ENCODE measurements around the gene LENG1.
A peak's percentile ranks its signal among the peaks of the same experiment; 100 is the strongest.

The LENG1 gene

DNA sequence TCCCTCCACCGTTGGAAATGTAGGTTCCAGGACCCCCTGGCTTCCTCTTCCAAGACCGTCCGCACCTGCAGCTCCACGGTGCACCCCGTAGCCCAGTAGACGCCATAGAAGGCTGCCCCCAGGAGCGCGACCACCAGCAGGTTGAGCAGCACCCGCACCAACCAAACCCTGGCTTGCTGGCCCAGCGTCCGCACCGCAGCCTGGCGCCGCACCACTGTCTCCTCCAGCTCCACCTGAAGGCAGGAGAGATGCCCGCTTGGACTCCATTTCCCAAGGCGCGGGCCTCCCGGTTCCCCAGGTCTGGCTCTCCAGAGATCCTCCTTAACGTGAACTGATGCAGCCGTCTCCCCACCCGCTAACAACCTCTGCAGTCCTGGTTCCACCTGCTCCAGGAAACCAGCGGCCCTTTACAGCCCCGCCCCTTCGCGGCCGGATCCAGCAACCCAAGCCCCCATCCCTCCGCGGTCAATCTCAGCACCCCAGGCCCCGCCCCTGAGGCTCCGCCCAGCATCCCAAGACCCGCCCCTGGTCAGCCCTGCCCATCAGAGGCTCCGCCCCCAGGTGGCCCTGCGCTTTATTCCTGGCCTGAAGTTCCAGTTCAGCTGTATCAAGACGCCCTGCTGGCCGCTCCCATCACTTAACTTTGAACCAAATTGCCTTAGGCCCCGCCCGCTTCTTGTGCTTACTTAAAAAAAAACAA is 5.0 kb upstream of the LENG1 start:
- DNase-seq (ENCODE audit: low read depth in 2 of 2), result peak in 1 of 2 donors; percentile 14

DNA sequence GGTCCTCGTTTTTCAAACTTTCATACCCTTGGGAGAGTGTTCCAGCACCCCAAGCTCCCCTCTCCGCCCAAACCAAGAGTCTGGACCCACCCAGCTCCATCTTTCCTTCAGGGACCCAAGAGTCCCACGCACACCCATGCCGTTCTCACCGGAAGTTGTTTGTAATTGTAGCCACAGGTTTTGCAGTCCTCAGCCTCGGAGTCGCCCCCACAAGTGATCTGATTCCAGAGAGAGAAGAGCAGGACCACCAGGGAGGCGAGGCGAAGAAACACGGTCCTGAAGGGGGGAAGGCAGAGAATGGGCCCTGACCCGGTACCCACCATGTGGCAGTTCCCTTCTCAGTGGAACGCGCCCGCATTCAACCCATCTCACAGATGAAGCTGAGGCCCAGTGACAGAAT is 3.4 kb upstream of the LENG1 start:
- no peak for DNase-seq (ENCODE audit: low read depth in 2 of 2)

DNA sequence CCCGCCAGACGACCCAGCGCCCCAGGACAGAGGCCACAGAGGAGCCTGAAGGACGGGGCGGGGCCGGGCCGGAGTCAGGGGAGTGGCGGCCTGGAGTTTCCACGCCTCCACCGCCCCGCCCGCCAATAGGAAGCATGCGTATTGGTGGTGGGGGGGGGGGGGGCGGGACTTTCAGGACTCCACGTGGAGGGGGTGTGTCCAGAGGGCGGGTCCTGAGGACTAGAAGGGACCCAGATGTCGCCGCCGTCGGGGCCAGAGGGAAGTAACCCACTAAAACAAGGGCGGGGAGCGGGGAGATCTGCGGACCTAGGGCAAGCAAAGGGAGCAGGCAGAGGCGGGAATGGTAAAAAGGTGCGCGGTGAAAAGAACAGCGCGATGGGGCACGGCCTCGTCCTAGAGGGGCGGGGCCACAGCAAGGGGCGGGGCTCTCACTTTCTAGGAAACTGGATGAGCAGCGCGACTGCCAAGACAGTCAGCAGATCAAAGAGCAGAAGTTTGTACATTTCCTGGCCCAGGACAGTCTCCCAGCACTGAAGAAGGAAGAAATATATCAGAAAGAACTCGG is 2.8 kb upstream of the LENG1 start:
- DNase-seq (ENCODE audit: low read depth in 2 of 2), result peak; percentile 55 to 74

DNA sequence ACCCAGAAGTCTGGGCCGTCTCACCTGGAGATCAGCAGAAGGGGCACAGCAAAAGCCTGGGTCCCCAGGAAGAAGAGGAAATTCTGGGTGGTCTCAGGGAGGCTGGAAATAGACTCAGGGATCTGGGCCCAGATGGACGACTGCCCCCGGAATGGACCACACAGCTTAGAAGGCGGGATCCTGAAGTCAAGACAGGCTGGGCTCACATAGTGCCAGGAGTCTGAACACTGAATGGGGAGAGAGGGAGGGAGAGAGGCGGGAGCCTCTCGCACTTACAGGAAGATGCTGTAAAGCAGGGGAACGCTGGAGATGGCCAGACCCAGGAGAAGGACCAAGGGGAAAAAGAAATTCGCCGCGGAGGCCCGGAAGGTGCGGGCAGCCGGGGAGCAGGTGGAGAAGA is 1.3 kb upstream of the LENG1 start:
- no peak for DNase-seq (ENCODE audit: low read depth in 2 of 2)

DNA sequence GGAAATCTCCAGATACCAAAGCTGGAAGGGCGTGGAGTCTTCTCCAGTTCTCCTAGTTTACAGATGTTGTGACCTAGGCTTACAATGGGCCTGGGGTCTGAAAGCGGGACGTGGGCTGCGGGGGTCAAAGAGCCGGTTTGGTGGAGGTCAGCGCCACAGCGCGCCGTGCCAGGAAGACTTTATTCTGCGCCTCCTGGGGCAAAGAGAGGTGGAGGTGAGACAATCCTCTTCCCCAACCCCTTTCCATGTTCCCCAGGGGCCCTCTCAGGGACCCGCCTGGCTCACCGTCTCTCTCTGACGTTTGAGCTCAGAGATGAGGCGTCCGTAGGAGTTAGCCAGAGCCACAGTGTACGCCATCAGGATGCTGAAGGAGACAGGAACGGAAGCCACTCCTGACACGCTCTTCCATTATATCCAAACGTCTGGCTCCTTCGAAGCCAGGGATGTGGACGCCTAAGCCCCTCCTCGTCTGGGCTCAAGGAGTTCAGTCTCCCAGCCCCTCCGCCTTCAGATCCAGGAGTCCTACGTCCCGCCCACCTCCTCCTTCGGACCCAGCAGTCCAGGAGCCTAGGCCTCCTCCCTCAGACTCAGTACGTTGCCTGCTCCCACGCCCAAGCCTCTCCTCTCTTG is 776 bp upstream of the LENG1 start:
- DNase-seq (ENCODE audit: low read depth in 2 of 2), result no peak

DNA sequence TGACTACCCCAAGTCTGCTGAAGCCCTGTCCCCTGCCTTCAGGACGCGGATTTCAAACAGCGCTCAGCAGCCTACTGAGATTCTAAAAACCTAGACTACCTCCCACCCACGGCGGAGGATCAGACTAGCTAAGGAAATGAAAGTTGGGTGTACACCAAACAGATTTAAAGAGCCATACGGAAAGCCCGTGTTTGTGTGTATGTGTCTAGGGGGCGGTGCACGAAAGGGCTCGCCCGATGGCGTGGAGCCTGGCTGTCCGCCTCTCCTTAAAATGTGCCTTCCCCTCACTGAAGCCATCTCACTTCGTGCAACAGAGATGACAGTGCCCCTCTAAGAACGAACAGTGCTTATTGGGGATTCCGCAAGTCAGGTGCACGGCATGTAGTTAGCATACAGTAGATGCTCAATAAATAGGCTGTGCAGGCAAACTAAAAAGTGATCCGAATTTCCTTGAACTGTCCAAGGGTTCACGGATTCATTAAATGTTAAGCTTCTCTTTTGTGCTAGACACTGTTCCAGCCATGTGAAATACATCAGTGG is 639 bp downstream of the LENG1 start:
- DNase-seq (ENCODE audit: low read depth in 2 of 2), result no peak

DNA sequence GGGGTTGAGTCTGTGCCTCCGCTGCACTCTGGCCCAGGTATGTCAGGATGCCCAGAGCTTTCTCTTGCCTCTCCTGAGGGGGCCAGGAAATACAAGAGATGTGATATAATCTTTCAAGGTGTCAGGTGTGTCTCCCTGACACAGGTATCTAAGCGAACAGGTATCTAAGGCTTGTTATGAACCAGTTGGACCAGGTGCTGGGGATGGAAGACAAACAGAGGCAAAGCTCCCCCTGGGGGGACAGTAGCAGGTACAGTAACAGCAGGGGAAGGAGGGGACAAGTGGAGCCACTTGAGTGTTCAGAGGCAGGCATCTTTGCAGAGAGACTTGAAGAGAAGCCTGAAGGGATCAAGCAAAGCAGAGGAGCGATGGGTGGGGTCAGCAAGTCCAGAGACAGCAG is 2.6 kb downstream of the LENG1 start:
- DNase-seq (ENCODE audit: low read depth in 2 of 2), result no peak

DNA sequence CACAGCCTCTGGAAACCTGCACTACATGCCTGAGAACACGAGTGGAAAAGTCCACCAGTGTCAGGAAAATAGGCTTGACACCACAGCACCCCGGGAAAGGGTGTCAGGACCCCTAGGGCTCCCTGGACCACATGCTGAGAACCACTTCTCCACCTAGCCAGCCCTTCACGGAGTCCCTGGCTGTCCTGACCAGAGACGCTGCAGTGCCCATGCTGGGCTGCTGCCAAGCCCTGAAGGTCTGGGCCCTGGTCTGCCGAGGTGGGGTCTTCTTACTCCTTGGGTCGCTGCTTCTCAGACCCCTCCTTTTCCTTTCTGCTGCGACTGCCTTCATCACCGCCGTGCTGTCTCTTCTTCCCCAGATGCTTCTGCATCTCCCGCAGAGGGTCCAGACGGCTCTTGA is 3.0 kb downstream of the LENG1 start:
- DNase-seq (ENCODE audit: low read depth in 2 of 2), result no peak

DNA sequence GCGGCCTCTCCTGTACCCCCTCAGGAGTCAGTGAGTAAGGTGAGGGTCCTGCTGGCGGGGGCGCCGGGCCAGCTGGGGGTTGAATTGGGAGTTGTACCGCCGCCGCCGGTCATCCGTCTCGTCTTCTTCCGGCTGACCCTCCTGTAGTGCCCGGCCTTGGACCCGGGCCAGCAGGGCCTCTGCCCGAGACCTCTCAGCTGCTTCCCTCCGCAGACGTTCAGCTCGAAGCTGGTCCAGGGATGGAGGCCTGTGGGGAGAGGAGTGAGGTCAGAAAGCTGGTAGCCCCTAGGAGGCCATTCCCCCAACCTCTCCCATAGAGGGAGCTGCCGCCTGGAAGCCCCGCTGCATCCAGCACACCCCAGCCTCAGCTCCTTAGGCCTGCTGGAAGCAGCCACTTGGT is 3.8 kb downstream of the LENG1 start:
- no peak for DNase-seq (ENCODE audit: low read depth in 2 of 2)

DNA sequence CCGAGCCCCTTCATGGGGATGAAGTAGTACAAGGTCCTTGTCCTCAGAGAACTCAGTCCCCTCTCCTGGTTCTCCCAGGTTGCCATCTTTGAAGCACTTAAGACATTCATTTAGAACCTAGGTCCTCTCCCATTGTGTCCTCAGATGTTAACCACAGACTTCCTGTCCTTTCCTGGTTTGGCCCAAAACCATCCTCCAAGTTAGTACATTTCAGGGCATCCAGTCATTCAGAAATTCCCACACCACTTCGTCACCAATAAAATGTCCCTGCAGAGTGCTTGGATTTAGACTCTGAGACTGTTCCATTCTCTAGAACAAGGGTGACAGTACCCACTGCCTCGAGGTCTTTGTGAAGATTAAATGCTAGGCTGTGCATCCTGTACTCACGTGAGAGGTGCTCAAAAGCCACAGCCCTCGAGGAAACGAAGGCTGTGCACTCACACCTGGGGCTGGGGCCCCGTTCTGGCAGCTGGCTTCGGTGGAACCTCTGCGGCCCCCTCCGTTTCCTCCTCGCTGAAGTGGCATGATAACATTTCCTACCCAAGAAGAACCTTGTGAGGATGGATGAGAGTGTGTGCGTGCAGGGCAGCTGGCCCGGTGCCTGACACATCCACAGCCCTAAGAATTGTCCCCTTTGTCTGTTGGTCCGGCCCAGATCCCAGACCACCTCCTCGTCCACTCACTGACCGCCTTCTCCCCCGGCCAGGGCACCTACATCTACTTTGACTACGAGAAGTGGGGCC is 4.7 kb downstream of the LENG1 start:
- no peak for DNase-seq (ENCODE audit: low read depth in 2 of 2)

DNA sequence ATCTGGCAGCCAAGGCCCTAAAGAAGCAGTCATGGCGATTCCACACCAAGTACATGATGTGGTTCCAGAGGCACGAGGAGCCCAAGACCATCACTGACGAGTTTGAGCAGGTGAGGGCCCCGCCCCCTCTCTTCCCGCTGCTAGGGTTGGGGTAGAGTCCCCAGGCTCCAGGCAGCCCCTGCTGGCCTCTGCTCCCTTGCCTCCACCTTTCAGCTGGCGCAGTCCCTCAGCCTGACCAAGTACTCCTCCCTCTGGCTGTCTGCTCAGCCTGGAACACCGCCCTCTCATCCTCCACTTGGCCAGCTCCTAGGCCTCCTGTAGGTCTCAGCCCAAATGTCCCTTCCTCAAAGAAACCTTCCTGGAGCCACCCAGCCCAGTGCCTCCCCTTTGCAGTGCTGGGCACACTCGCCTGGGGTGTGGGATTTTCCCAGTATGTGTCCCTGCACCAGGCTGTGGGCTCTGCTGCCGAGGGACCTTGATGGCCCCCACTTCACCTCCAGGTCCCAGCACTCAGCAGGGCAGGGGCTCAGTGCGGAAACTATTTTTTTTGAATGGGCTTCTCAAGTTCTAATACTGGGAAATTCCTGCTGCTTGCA is 5.7 kb downstream of the LENG1 start:
- DNase-seq (ENCODE audit: low read depth in 2 of 2), result no peak

DNA sequence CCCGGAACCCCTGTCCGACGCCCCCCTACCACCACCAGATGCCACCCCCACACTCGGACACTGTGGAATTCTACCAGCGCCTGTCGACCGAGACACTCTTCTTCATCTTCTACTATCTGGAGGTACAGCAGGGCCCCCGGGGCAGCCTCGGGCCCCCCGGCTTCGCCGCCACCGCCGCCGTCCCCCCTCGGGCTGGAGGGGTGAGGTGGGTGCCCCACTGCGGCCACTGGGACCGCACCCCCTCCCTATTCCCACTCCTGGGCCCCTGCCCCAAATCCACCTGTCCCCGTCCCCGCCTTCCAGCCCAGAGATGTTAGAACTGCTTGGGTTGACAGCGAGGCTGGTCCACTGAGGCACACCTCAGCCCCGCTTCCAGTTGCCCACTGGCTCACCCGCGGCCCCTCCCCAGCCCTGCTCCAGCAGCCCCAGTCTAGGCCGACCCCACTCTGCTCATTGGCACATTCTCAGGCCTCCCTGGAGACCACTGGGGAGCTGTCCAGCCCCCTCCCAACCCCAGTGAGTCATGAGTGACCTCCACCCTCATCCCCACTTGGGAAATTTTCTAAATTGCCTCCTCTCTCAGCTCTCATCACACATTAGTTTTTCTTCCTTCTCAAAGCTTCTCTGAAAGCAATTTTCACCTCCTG is 6.5 kb downstream of the LENG1 start:
- no peak for DNase-seq (ENCODE audit: low read depth in 2 of 2)

DNA sequence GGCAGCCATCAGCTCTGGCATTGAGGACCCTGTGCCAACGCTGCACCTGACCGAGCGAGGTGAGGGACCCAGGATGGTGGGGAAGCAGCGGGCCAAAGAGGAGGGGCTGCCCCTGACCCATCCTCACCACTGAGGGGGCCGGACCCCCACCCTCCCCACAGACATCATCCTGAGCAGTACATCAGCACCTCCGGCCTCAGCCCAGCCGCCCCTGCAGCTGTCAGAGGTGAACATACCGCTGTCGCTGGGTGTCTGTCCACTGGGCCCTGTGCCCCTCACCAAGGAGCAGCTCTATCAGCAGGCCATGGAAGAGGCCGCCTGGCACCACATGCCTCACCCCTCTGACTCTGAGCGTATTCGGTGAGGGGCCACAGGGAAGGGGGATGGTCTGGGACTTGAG is 7.3 kb downstream of the LENG1 start:
- DNase-seq (ENCODE audit: low read depth in 2 of 2), result no peak

DNA sequence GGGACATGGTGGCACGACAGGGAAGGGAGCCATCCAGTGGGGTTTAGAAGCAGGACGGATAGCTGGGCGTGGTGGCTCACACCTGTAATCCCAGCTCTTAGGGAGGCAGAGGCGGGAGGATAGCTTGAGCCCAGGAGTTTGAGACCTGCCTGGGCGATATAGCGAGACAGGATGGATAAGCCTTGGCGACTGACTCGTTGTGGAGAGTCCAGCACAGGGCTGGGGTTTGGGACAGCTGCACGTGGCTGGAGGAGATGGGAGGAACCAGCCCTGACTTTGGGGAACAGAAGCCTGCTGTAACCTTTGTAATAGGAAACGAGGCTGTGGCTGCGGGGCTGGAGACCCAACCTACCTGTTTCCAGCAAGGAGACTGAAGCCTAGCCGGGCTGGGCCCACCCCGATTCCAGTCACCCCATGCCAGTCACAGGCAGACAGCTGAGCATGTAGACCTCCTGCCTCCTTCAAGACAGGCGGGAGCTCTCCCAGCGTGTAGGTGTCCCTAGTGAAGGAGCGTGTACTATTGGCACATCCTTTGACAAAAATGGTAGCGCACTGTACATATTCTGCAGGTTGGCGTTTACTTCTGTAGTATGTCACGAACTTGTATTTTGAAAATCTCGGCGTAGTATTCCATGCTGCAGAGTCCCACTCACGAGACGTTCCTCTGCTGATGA is 8.0 kb downstream of the LENG1 start:
- no peak for DNase-seq (ENCODE audit: low read depth in 2 of 2)

DNA sequence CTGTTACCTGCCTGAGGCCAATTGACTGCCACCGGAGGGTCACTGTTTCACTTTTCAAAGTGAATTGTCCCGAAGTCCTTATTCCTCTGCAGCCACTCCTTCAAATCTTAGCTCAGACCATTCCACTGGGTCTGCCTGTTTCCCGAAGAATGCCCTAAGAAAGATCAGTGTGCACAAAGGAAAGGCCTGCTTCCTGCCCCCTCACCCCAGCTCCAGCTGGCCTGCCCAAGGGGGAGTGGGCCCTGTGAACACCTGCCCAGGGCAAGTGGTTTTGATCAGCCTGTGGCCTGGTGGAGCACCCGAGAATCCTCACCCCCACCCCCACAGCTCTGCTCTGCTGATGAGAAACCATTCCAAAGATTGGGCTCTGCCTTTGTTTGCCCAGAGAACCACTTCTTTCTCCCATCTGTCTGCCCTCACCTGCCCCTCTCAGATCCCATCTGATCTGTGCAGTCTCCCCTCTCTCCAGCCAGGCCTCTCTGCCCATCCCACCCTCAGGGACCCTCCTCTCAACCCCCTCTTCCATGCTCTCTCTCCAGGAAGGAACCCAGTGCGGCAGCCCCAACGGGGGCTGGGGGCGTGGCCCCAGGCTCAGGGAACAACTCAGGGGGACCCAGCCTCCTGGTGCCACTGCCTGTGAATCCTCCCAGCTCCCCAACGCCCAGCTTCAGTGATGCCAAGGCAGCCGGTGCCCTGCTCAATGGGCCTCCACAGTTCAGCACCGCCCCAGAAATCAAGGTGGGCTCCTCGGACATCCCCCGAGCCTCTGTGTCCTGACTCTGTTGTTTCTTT is 10.3 kb downstream of the LENG1 start:
- DNase-seq (ENCODE audit: low read depth in 2 of 2), result no peak

DNA sequence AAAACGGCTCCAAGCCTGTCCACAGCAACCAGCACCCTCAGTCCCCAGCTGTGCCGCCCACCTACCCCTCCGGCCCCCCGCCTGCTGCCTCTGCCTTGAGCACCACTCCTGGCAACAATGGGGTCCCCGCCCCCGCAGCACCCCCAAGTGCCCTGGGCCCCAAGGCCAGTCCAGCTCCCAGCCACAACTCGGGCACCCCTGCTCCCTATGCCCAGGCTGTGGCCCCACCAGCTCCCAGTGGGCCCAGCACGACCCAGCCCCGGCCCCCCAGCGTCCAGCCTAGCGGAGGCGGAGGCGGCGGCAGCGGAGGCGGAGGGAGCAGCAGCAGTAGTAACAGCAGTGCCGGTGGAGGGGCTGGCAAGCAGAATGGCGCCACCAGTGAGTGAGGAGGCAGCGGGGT is 11.4 kb downstream of the LENG1 start:
- DNase-seq (ENCODE audit: low read depth in 2 of 2), result no peak

DNA sequence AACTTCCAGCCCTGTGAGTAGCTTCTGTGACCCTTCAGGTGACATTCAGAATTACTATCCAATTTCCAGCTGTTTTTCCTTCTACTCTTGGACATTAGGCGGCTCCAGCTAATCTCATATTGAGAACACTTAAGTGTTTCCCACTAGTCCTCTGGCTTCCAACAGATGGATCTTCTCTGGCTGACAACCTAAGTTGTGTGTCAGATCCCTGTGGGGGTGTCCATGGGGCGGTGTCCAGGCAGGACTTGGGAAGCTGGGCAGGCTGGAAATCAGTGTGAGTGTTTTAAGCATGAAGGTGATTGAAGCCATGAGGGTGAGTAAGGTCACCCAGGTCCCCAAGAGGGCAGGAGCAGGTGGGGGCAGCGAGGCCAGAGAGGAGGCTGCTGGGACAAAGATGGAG is 11.8 kb downstream of the LENG1 start:
- no peak for DNase-seq (ENCODE audit: low read depth in 2 of 2)

DNA sequence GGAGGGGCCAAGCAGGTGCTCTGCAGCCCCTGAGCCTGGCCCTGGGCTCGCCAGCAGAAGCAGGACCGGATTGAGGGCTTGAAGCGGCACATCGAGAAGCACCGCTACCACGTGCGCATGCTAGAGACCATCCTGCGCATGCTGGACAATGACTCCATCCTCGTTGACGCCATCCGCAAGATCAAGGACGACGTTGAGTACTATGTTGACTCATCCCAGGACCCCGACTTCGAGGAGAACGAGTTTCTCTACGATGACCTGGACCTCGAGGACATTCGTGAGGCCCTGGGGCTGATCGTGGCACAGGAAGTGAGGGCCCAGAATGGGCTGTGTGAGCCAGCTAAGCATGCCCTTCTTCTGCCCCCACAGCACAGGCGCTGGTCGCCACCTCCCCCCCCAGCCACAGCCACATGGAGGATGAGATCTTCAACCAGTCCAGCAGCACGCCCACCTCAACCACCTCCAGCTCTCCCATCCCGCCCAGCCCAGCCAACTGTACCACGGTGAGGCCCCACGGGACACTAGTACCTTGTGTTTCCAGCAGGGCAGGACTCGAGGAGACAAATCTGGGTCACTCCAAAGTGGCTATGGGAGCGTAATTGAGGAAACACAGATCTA is 13.9 kb downstream of the LENG1 start:
- DNase-seq (ENCODE audit: low read depth in 2 of 2), result no peak

DNA sequence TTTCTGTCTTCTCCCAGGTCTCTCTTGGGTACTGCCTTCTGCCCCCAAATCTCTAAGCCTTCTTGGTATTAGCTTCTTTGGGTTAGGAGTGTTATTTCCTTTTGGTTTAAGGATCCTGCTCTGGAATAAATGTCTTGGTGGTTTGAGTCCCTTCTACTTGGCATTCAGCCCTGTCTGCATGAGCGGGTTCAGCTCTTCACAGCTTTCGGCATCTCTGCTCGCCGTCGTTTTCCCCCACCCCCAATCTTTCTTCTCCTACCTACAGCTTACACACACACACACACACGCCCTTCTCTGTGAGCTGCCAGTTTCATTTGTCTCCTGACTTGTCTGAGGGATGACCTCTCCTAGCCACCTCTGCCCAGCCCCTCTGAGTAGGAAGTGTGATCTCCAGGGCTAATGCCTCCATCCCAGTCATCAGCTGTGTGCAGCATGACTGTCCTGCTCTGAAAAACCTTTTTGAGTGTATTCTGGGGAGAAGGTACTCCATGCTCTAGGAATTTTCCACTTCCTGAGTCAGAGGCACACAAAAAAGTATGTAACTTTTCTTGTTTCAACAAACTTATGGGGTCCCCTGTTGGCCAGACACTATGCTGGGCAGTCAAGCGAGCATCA is 17.2 kb downstream of the LENG1 start:
- DNase-seq (ENCODE audit: low read depth in 2 of 2), result no peak
